ENCODE data around the gene SEZ6.
"Not testable (repeated sequence)": the region's sequence is repeated elsewhere in the genome, so short reads cannot be mapped to it uniquely, and the experiment has no call there.

SEZ6 gene

GRCh38 chr17:28948342-28948741 lies 57.5 kb downstream of the SEZ6 start:
- TF ChIP-seq GATA1 (IDR thresholded peaks at IDR 0.05; ENCODE audit: low read depth, low read length) (no peak), POLR2A (IDR thresholded peaks at IDR 0.05; ENCODE audit: low read length) (no peak)
- no peak for DNase-seq

DNA sequence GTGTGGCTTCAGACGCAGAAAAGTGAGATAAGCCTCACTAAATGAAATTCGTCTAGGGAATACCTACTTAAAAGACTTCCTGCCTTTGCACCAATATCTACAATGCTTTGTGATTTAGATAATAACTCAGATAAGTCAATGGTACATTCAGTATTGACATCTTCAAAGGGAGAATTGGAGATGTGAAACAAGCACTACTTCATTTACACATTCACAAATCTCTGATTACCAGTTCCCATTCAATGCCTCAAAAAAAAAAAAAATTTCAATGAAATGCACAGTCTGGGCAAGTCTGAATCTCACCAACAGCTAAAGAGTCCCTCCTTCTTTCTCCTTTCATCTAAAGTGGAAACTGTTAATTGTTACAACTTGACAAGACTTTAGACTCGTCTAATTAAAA lies 58.2 kb downstream of the SEZ6 start:
- no peak for DNase-seq
- TF ChIP-seq GATA1 (IDR thresholded peaks at IDR 0.05; ENCODE audit: low read depth, low read length): no peak
- TF ChIP-seq POLR2A (IDR thresholded peaks at IDR 0.05; ENCODE audit: low read length): no peak

DNA sequence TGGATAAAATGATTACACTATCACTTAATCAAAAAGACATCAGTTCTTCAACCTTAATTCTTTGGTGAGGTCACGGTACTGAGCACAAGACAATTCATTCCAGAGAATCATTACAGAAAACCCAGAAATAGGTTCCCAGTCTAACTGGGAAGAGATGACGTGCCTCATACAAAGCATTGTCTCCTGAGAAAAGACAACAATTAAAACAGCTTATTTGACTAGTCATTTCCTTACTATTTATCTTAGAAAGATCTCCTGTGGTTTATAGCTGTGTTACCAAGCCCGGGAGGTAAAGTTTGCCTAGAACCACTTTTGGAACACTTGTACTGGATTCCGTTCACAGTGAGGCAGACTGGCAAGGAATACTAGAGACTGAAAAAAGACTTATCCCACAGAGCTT lies 59.6 kb downstream of the SEZ6 start:
- DNase-seq: no peak
- no peak for TF ChIP-seq GATA1 (IDR thresholded peaks at IDR 0.05; ENCODE audit: low read depth, low read length)

DNA sequence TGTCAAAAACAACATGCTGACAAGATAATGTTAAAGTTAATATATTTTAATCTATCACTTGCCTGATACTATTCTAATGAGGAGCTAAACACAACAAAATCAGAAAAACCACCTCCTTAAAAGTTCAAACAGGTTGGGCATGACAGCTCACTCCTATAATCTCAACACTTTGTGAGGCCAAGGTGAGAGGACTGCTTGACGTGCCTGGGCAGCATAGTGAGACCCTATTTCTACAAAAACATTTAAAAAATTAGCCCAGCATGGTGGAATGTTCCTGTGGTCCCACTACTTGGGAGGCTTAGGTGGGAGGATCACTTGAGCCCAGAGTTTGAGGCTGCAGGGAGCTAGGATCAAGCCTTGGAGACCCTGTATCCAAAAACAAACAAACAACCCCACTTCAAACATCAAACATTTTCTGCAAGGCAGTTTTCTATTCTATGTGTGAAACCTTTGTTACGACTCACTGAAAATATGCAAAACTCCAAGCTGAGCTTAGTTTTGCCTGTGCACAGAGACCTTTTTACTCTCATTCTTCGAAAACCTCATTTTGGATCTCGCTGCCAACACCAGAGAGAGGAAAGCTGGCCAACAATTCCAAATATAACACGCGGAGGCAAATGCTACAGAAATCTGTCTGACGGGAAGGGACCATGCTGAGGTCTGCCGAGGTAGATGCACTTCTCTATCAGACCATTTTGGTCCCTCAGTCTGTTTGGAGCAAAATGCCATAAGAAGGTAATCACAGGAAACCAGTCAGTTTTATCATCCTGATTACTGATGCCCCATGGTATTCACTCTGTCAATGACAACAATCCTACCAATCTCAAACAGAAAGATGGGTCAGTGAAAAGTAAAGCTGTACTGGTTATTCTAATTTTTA lies 60.7 kb downstream of the SEZ6 start:
- TF ChIP-seq POLR2A (IDR thresholded peaks at IDR 0.05; ENCODE audit: low read length): no peak
- TF ChIP-seq GATA1 (IDR thresholded peaks at IDR 0.05; ENCODE audit: low read depth, low read length): no peak
- no peak for DNase-seq

DNA sequence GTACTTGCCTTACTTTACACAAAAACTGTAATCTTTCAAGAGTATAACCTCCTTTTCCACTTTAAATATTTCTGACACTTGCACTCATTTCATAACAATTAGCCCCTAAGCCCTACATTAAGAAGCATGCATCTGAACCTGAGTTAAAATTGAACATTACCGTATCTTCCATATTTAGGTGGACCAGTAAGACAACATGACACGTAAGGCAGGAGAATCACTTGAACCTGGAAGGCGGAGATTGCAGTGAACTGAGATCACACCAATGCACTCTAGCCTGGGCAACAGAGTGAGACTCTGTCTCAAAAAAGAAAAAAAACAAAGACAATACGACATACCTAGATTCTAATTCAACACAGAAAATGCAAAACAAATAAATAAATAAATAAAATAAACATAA lies 61.5 kb downstream of the SEZ6 start:
- DNase-seq: no peak
- TF ChIP-seq GATA1 (IDR thresholded peaks at IDR 0.05; ENCODE audit: low read depth, low read length) (no peak), POLR2A (IDR thresholded peaks at IDR 0.05; ENCODE audit: low read length) (no peak)

- no peak for DNase-seq
- TF ChIP-seq POLR2A (IDR thresholded peaks at IDR 0.05; ENCODE audit: low read length): no peak
- TF ChIP-seq GATA1 (IDR thresholded peaks at IDR 0.05; ENCODE audit: low read depth, low read length): no peak
Observed at GRCh38 chr17:28942925-28943324, 62.9 kb downstream of the SEZ6 start.

DNA sequence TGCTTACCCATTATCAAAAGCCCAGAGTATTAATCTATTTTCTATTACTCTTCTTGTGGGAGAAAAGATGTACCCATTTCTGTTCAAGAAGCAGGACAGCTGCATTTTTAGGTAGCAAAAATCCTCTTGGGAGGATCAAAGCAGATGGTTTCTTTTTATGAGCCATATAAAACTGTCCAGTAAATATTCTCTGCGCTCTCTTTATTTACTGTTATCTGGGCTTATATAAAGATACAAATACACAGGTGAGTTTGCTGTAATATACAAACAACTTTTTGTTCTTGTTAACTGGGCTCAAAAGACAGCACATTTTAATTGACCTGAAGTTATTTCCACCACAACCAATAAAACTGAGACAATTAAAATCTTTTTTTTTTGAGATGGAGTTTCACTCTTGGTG lies 64.6 kb downstream of the SEZ6 start:
- TF ChIP-seq POLR2A (IDR thresholded peaks at IDR 0.05; ENCODE audit: low read length) (no peak), GATA1 (IDR thresholded peaks at IDR 0.05; ENCODE audit: low read depth, low read length) (no peak)
- no peak for DNase-seq

- no peak for TF ChIP-seq GATA1 (IDR thresholded peaks at IDR 0.05; ENCODE audit: low read depth, low read length)
- TF ChIP-seq POLR2A (IDR thresholded peaks at IDR 0.05; ENCODE audit: low read length): no peak
- DNase-seq: no peak
Observed at GRCh38 chr17:28940675-28941074, 65.2 kb downstream of the SEZ6 start.

DNA sequence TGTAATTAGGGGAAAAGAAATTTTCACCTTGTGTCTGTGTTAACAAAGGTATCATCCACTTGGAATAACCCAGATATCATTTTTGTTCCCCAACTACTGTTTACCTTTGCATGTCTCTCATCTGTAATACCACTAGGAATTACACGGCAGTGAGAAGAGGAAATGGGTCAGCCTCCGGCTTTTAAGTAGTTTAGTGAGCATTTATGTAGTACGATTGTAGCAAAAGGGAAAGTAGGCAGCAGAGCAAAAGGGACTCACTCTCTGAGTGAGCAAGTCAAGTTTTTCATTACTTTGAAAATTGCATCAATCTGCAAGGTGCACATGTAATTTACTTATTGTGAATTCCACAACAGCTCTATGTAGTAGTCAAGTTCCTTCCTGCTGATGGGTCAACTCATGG lies 65.7 kb downstream of the SEZ6 start:
- TF ChIP-seq POLR2A (IDR thresholded peaks at IDR 0.05; ENCODE audit: low read length) (no peak), GATA1 (IDR thresholded peaks at IDR 0.05; ENCODE audit: low read depth, low read length) (no peak)
- no peak for DNase-seq

- DNase-seq: peak in 1 of 2 experiments; percentile 32
- TF ChIP-seq GATA1 (IDR thresholded peaks at IDR 0.05; ENCODE audit: low read depth, low read length) (no peak), POLR2A (IDR thresholded peaks at IDR 0.05; ENCODE audit: low read length) (no peak)
Observed at GRCh38 chr17:28938552-28938951, 67.3 kb downstream of the SEZ6 start.

- TF ChIP-seq GATA1 (IDR thresholded peaks at IDR 0.05; ENCODE audit: low read depth, low read length) (no peak), POLR2A (IDR thresholded peaks at IDR 0.05; ENCODE audit: low read length) (no peak)
- DNase-seq: no peak
Observed at GRCh38 chr17:28937044-28937729, 68.6 kb downstream of the SEZ6 start.

DNA sequence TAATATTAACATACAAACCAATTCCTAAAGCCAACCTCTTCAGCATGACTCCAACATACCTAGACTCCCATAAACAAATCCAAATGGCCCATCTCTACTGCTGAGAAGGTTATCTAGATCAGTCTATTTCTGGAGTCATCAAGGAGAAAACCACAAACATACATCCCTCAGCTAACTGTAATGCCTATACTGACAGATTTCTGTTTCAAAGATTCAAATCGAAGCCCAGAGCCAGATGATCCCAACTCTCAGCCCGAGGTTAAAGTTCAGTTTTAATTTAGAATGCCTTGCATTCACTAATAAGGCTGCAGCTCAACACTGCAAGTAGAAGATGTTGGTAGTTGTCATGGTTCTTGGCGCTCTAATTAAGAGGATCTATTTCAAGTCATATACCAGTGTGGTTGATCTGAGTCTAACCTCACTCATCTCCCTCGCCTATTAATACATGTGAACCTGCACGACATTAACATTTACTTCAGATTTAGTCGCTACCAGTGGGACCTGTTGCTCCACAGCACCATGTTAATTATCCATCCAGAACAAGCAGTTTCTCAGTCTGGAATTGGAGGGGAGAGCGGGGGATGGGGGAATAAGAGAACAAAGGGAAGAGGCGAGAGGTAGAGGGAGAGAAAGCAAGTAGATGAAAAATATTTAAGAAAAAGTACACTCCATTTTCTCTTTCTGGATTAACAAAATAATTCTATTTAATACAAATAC lies 69.9 kb downstream of the SEZ6 start:
- DNase-seq: no peak
- no peak for TF ChIP-seq POLR2A (IDR thresholded peaks at IDR 0.05; ENCODE audit: low read length)
- no peak for TF ChIP-seq GATA1 (IDR thresholded peaks at IDR 0.05; ENCODE audit: low read depth, low read length)

- not testable (repeated sequence) for DNase-seq
Observed at GRCh38 chr17:28934508-28934907, 71.3 kb downstream of the SEZ6 start.

DNA sequence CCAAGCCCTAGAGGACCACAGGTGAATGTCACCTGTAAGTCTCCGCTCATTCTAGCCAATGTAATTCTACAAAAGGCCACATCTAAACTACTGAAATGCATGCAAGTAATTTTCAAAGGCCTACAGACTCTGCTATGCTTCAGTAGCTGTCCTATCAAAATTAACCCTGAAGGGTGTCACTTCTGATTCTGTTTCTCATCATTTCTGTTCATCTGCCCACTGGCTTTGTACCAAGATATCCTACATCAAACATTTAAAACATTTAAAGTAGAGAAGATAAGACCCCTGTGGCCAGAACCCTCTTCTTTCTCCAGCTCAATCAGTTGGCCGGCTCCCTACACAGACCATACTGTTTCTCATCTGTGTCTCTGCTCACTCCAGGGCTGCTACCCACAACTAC lies 76.0 kb downstream of the SEZ6 start:
- peak in 1 of 2 experiments; percentile 27 for DNase-seq
- TF ChIP-seq POLR2A (IDR thresholded peaks at IDR 0.05; ENCODE audit: low read length): no peak
- no peak for TF ChIP-seq GATA1 (IDR thresholded peaks at IDR 0.05; ENCODE audit: low read depth, low read length)

Data from erythroblast (primary cell).